HepG2 (cell line): ENCODE data around the gene VPS18. TPM values are rescaled to one million over a fixed set of nuclear protein-coding genes. Genes with fewer than 3 reads are reported as not detected.

ENCODE experiments used
- ARHGAP35 ChIP-seq: sonication (generic); formaldehyde crosslinking; IDR thresholded peaks from 2 replicates; pipeline ENCODE4 v1.9.0; 2022; ENCODE audit warnings: mild to moderate bottlenecking, inconsistent platforms, moderate library complexity, missing genetic modification reagents, borderline replicate concordance
- ARID4A ChIP-seq: sonication (generic); formaldehyde crosslinking; IDR thresholded peaks from 2 replicates; pipeline ENCODE4 v1.5.0; 2020; ENCODE audit warnings: mild to moderate bottlenecking, missing genetic modification reagents, borderline replicate concordance
- CBFB ChIP-seq: sonication (generic); formaldehyde crosslinking; IDR thresholded peaks from 2 replicates; pipeline ENCODE4 v1.4.0; 2020; ENCODE audit warnings: missing genetic modification reagents
- ERF ChIP-seq: IDR thresholded peaks from 2 replicates; pipeline ENCODE4 v1.6.1; 2018; ENCODE audit warnings: missing biosample characterization, missing genetic modification reagents
- GFI1 ChIP-seq: sonication (generic); formaldehyde crosslinking; IDR thresholded peaks from 2 replicates; pipeline ENCODE4 v1.5.0; 2020; ENCODE audit warnings: missing genetic modification reagents, mild to moderate bottlenecking, borderline replicate concordance
- MBD4 ChIP-seq: IDR thresholded peaks from 2 replicates; pipeline ENCODE4 v1.6.1; 2012; ENCODE audit warnings: low read length, inconsistent platforms, borderline replicate concordance
- MTF2 ChIP-seq: sonication (generic); formaldehyde crosslinking; IDR thresholded peaks from 2 replicates; pipeline ENCODE4 v1.5.0; 2020; ENCODE audit warnings: missing genetic modification reagents, borderline replicate concordance
- NONO ChIP-seq, 2 experiments: fragments of 450-650 bp in 1 of 2; sonication (generic) in 1 of 2; formaldehyde crosslinking in 1 of 2; IDR thresholded peaks in 1 of 2; conservative IDR thresholded peaks in 1 of 2; 2 replicates each; pipeline versions ENCODE4 v1.6.1 to v1.8.0; 2017 to 2022; ENCODE audit warnings: mild to moderate bottlenecking in 1 of 2, missing genetic modification reagents in 1 of 2, moderate library complexity in 1 of 2
- RARG ChIP-seq: sonication (generic); formaldehyde crosslinking; IDR thresholded peaks from 2 replicates; pipeline ENCODE4 v1.4.0; 2020; ENCODE audit warnings: low read depth, mild to moderate bottlenecking, missing genetic modification reagents
- SP2 ChIP-seq: sonication (generic); formaldehyde crosslinking; IDR thresholded peaks from 2 replicates; pipeline ENCODE4 v1.5.1; 2020; ENCODE audit warnings: mild to moderate bottlenecking, missing genetic modification reagents
- TMF1 ChIP-seq: sonication (generic); formaldehyde crosslinking; IDR thresholded peaks from 2 replicates; pipeline ENCODE4 v1.8.1; 2022; ENCODE audit warnings: low read depth, missing genetic modification reagents
- ZBTB39 ChIP-seq: sonication (generic); formaldehyde crosslinking; IDR thresholded peaks from 2 replicates; pipeline ENCODE4 v1.5.0; 2020; ENCODE audit warnings: missing genetic modification reagents
- ZNF503 ChIP-seq: sonication (generic); formaldehyde crosslinking; IDR thresholded peaks from 2 replicates; pipeline ENCODE4 v1.4.0; 2020; ENCODE audit warnings: missing genetic modification reagents
- ZNF574 ChIP-seq: sonication (generic); formaldehyde crosslinking; IDR thresholded peaks from 2 replicates; pipeline ENCODE4 v1.4.0; 2020; ENCODE audit warnings: missing genetic modification reagents
- ZNF775 ChIP-seq: sonication (generic); formaldehyde crosslinking; IDR thresholded peaks from 2 replicates; pipeline ENCODE4 v1.4.0; 2020; ENCODE audit warnings: missing genetic modification reagents, mild to moderate bottlenecking, moderate library complexity, borderline replicate concordance
- ZSCAN25 ChIP-seq: sonication (generic); formaldehyde crosslinking; IDR thresholded peaks from 2 replicates; pipeline ENCODE4 v1.8.0; 2022; ENCODE audit warnings: mild to moderate bottlenecking, missing genetic modification reagents
- polyA plus RNA-seq, 8 experiments: library from polyadenylated mRNA; depleted of rRNA in 3 of 8; stranded (reverse) in 7 of 8; unstranded in 1 of 8; fragments of >200 nt; fragmentation: Illumina TruSeq in 4 of 8; extraction: Trizol in 4 of 8; gene quantifications; 2 replicates each; pipeline versions ENCODE4 v1.2.1 to v1.2.3, GENCODE V29; 2011 to 2016; ENCODE audit warnings: low read depth in 4 of 8, missing spikeins in 1 of 8, mixed read lengths in 1 of 8; ENCODE audit not compliant: insufficient read depth in 1 of 8
- total RNA-seq, 5 experiments: library from RNA; depleted of rRNA; stranded (reverse); fragments of >200 nt; fragmentation: Illumina TruSeq; extraction: Trizol; gene quantifications; 2 replicates each; pipeline ENCODE4 v1.2.3, GENCODE V29; 2016; ENCODE audit warnings: low read depth in 1 of 5

The VPS18 gene
- total and polyA plus RNA-seq, 2 of the 13 experiments (the other 11 are each of a cell fraction or from before 2014, with no cell fraction given), result 5.8 to 17.0 TPM

GRCh38 chr15:40932649-40933516 lies 38.6 kb downstream of the VPS18 start (continued):
- no peak for TF ChIP-seq ZBTB39
- no peak for TF ChIP-seq ARHGAP35 (CRISPR knock-in tag)
- TF ChIP-seq SP2, result no peak
- TF ChIP-seq RARG, result no peak
- TF ChIP-seq ARID4A (CRISPR knock-in tag), result peak; percentile 31; the same call in 1 of the 2 replicates
- TF ChIP-seq MTF2 (CRISPR knock-in tag), result 0 out of 2 replicates have a peak, but pooled peaks have one; percentile 13
- no peak for TF ChIP-seq CBFB (CRISPR knock-in tag)
- no peak for TF ChIP-seq ZNF574 (CRISPR knock-in tag)
- TF ChIP-seq ERF, result 0 out of 2 replicates have a peak, but pooled peaks have one; percentile 13
- no peak for TF ChIP-seq ZNF775 (CRISPR knock-in tag)
- no peak for TF ChIP-seq NONO (IDR thresholded peaks at IDR 0.05)
- TF ChIP-seq NONO (CRISPR knock-in tag; conservative IDR thresholded peaks at IDR 0.05), result no peak
- no peak for TF ChIP-seq MBD4
- no peak for TF ChIP-seq ZNF503
- TF ChIP-seq GFI1 (CRISPR knock-in tag), result peak; percentile 27; the same call in 1 of the 2 replicates
- no peak for TF ChIP-seq TMF1 (CRISPR knock-in tag)
- no peak for TF ChIP-seq ZSCAN25
